ENCODE measurements around the gene OCIAD2.

OCIAD2 gene

GRCh38 chr4:48902266-48902665 lies 4.3 kb downstream of the OCIAD2 start:
- no peak for TF ChIP-seq CTCF (IDR thresholded peaks at IDR 0.05; ENCODE audit: control insufficient read depth, insufficient read depth, low read depth, low read length, missing control alignments)
- H3K4me3 ChIP-seq (ENCODE audit: control insufficient read depth, low read depth, low read length) = no peak overlapping the region
- no peak for DNase-seq (ENCODE audit: low read depth)

DNA sequence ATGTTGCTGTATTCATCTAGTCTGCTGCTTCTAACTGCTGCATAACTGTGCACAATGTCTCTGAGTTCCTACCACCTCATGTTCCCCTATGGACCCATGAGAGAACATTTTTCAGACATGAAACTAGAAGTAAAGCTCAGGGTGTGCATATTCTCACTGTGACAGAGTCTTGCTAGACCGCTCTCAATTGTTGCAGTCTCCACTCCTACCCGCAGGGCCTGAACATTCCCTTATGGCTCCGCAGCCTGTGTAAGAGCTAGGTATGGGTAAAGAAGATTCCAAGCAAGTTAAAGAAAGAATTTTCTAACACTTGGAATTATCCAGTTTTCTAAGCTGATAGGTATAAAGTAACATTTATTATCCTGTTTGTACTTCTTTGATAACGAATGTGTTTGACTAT lies 5.4 kb downstream of the OCIAD2 start:
- no peak for DNase-seq (ENCODE audit: low read depth)
- TF ChIP-seq CTCF (IDR thresholded peaks at IDR 0.05; ENCODE audit: control insufficient read depth, insufficient read depth, low read depth, low read length, missing control alignments) = no peak
- H3K4me3 ChIP-seq (ENCODE audit: control insufficient read depth, low read depth, low read length) = no peak overlapping the region

DNA sequence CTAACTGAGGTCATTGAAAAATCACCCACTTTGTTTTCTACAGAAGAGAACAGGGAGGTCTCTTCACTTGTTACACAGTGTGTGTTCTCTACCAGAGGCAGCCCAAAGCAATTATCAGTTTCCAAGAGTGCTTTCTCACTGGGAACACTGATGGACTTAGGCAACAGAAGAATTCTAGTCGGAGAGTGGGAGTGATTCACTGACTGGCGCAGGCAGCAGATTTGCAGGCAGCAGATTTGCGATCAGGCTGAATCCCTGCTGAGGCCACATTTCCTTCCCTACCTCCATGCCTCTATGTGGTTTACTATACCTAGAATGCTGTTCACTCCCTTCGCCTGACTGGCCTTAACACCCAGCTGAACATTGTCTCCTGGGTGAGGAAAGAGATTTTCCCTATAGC lies 6.6 kb downstream of the OCIAD2 start:
- TF ChIP-seq CTCF (IDR thresholded peaks at IDR 0.05; ENCODE audit: control insufficient read depth, insufficient read depth, low read depth, low read length, missing control alignments) = no peak
- H3K4me3 ChIP-seq (ENCODE audit: control insufficient read depth, low read depth, low read length) = no peak overlapping the region
- DNase-seq (ENCODE audit: low read depth) = no peak

DNA sequence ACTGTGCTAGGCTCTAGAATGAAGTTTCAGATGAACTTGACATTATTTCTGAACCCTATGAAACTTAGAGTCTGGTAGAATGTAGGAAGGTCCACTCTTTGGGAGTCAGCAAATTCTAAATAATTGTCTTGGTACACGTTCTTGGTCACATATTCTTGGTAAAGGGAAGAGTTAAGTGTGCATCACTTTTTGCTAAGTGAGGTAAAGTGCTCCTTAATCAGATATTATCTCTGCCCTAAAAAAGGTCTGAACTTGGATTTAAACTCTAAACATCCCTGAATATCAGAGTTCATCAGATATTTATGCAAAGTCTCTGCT lies 7.2 kb downstream of the OCIAD2 start:
- DNase-seq (ENCODE audit: low read depth) = no peak
- no peak overlapping the region for H3K4me3 ChIP-seq (ENCODE audit: control insufficient read depth, low read depth, low read length)
- TF ChIP-seq CTCF (IDR thresholded peaks at IDR 0.05; ENCODE audit: control insufficient read depth, insufficient read depth, low read depth, low read length, missing control alignments) = no peak

DNA sequence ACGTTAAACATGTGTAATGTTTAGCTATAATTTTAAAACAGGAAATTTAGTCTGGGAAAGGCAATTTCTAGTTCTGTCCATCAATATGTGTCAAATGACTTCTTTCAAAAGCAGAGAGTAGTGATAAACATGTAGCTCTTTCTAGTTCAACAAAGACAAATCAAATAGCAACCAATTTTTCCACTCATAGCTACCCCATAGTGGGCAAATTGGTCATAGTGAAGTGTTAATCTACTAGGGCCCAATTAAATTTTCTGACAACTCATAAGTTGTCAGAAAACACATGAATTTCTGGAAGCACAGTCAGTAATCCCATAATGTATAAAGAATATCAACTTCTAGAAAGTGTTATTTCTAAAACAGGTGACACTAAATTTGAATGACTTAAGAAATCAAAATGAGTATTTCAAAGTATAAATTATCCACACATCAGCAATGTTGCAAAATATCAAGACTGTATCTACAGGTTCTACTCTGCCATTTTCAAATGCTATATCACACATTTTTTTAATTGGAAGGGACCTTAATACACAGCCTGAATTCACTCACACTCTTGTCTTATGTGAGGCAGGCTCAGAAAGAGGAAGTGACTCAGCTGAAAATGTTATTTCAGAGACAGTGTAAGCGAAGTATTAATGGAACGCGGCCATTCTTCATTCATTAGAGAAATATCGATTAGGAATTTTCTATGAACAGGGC lies 7.7 kb downstream of the OCIAD2 start:
- no peak for TF ChIP-seq CTCF (IDR thresholded peaks at IDR 0.05; ENCODE audit: control insufficient read depth, insufficient read depth, low read depth, low read length, missing control alignments)
- DNase-seq (ENCODE audit: low read depth) = no peak
- H3K4me3 ChIP-seq (ENCODE audit: control insufficient read depth, low read depth, low read length) = no peak overlapping the region

GRCh38 chr4:48896845-48897244 lies 9.7 kb downstream of the OCIAD2 start:
- no peak for TF ChIP-seq CTCF (IDR thresholded peaks at IDR 0.05; ENCODE audit: control insufficient read depth, insufficient read depth, low read depth, low read length, missing control alignments)
- no peak for DNase-seq (ENCODE audit: low read depth)
- no peak overlapping the region for H3K4me3 ChIP-seq (ENCODE audit: control insufficient read depth, low read depth, low read length)

Data from AG09309 (cell line).